GM21825 (cell line): ENCODE results near the gene FHIT.
"Not testable (repeated sequence)": the region's sequence is repeated elsewhere in the genome, so short reads cannot be mapped to it uniquely, and the experiment has no call there.

ENCODE experiments used
- ATAC-seq: cut with Tn5 transposase; IDR thresholded peaks from one replicate; pipeline ENCODE4 v1.9.1; 2021; ENCODE audit warnings: mild to moderate bottlenecking, moderate library complexity; ENCODE audit not compliant: unreplicated experiment

FHIT gene

DNA sequence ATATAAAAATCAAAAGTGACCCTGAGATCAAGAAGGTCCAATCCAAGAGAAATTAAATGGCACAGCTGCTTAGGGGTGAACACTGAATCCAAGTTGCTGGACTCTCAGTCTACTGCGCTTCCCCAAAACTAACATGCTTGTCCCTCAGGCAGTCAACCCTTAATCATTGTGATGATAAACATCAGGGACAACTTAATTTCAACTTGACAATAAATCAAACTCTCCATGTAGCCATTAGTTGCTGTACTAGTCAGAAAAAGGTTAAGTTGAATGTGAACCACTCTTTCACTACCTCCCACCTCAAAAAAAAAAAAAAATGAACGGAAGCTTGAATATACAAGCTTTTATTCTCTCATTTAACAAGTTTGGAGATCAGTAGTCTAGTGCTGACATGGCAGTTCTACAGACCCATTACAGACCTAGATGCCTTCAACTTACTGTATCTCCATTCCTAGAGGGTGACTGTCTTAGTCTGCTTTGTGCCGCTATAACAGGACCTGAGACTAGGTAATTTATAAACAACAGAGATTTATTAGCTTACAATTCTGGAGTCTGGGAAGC lies 185.7 kb downstream of the FHIT start:
- ATAC-seq = no peak

DNA sequence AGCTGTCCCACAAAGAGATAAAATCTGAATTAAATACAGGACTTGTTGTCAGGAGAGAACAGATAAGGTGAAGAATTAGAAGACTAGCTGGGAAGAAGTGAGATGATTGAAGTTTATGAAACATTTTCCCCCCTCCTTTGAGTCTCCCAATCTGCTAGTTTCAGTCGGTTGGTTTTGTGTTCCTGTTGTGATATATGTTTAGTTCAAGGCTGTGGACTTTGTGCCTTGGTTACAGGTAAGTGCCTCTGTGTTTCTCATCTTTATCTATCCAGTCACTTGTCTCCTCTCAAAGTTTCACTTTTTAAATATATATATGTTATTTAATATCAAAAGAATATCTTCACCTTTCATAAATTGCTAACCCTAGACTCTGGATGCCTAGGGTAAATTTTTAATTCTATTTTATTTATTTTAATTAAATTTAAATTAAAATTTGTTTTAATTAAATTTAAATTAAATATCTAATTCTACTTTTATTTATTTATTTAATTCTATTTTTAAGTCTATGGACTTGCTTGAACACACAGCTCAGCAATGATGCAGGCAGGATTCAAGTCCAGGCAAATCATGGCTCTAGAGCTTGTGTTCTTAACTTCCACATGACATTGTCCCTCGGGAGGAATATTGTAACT lies 190.0 kb downstream of the FHIT start:
- no peak for ATAC-seq

GRCh38 chr3:61060411-61060861 lies 190.8 kb downstream of the FHIT start:
- ATAC-seq = no peak

DNA sequence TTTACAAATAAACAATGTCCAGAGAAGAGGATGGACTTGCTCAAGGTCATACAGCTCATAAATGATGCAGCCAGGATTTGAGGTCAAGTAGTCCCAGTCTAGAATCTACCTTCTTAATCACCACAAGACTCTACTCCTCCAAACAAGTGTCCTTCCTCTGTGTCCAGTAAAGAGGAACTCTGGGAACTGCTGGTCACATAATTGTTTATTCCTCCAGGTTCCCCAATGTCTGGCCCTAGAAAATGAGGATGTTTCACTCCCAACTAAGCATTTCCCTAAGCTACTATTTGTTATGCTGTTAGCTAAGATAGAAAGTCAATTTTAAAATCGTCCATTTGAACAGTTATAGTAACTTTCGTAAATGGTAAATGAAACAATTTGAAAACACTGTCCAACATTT lies 192.4 kb downstream of the FHIT start:
- no peak for ATAC-seq

DNA sequence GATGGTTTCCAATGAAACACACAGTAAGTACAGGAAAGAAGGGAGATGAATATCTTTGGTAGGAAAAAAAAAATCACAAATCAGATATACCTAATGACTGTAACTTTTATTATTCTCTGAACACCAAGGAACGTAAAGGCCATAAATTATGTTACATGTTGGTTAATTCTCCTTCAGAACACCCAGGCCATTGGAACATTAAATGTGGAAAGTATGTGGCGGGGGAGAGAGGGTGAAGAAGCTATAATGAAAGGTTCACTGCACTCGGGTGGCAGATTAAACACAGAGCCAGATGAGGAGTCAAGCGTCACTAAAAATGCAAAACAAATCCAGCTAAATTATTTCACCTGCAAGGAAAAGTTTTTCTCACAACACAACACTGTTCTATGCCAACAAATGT lies 193.8 kb downstream of the FHIT start:
- ATAC-seq = no peak

- no peak for ATAC-seq
Measured at GRCh38 chr3:61055447-61055846, 195.8 kb downstream of the FHIT start.

DNA sequence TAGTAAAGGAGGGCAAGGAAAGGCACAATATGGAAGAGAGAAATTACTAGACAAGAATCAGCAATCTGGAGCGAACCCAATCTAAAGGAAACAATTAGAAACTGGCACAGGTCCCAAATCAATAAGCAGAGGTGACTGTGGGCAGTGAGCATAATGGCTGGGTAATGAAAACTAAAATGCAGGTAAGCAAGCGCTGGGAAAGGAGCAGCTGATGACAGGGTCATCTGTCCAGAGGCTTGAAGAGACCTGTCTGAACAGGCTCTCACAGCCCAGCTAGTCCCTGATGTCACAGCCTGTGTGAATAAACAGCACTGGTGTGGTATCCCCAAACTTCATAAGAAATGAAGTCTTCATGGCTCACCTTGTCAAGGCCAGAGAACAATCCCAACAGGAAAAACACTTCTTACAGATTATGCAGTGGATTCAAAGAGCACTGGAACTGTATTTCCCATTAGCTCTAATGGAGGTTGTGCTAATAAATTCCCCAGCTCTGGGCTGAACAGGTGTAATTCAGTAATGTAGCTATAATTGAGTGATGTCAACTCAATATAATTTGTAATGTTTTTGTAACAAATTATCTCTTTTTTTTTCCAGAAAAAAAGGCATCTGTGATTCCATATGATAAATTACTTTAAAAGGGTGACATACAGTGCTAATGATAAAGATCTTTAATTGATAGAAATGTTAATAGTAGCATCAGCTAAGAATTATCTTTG lies 197.3 kb downstream of the FHIT start:
- ATAC-seq = no peak

DNA sequence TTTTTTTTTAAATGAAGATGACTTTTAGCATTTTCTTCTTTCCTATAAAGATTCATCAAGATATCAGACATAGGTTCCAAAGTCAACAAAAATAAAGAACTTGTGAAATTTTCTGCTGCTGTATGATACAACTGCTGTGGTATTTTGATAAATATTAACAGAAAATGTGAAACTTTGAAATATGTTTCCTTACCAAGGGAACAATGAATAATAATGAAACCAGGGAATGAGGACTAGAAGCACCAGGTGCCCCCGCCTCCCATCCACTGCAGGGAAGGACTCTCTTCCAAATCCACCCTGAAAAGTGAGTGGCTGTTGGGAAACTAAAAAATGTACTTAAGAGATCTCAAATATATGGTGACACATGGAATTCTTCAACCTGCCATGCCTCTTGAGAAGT lies 198.4 kb downstream of the FHIT start:
- no peak for ATAC-seq

GRCh38 chr3:61051666-61052065 lies 199.6 kb downstream of the FHIT start:
- ATAC-seq = no peak

GRCh38 chr3:61045169-61045568 lies 206.1 kb downstream of the FHIT start:
- ATAC-seq = not testable (repeated sequence)

DNA sequence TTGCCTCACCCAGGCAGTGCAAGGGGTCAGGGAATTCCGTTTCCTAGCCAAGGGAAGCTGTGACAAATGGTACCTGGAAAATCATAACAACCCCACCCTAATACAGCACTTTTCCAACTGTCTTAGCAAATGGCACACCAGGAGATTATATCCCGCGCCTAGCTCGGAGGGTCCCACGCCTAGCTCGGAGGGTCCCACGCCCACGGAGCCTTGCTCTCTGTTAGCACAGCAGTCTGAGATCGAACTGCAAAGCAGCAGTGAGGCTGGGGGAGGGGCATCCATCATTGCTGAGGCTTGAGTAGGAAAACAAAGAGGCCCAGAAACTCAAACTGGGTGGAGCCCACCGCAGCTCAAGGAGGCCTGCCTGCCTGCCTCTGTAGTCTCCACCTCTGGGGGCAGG lies 208.1 kb downstream of the FHIT start:
- no peak for ATAC-seq

GRCh38 chr3:61040618-61041017 lies 210.6 kb downstream of the FHIT start:
- ATAC-seq = no peak

DNA sequence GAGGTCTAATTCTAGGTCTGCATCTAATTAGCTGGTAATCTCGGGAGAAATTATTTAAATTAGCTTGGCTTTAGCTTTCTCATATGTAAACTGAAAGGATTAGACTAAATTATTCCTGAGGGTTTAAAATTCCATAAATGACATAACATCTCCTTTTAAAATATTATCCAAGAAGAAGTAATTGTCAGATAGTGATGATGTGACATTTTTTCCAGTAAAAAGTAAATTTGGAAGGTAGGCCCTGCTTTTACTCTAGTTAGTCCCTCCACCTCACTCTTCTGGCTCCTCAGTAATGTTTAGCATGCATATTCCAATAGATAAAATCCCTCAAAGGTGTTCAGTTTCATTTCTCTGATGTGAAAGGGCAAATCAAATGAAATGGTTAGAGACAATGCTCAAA lies 215.7 kb downstream of the FHIT start:
- no peak for ATAC-seq

GRCh38 chr3:61032991-61033390 lies 218.3 kb downstream of the FHIT start:
- ATAC-seq = no peak

DNA sequence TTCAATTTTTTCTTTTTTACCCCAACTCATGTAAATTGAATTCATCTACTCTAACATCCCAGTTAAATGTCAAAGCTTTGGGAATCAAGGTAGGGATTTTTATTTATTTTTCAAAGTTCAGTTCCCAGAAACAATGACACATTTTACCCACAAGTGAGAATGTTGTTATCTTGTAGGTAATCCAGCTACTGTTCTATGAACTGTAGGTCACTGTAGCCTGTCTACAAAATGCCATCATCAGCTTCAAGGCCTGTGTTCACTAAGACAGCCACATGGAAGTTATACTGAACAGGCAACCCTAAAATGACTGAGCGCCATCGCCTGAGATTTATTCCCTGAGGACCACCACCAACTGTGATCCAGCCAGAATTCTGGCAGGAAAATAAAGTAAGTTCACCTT lies 219.7 kb downstream of the FHIT start:
- no peak for ATAC-seq

DNA sequence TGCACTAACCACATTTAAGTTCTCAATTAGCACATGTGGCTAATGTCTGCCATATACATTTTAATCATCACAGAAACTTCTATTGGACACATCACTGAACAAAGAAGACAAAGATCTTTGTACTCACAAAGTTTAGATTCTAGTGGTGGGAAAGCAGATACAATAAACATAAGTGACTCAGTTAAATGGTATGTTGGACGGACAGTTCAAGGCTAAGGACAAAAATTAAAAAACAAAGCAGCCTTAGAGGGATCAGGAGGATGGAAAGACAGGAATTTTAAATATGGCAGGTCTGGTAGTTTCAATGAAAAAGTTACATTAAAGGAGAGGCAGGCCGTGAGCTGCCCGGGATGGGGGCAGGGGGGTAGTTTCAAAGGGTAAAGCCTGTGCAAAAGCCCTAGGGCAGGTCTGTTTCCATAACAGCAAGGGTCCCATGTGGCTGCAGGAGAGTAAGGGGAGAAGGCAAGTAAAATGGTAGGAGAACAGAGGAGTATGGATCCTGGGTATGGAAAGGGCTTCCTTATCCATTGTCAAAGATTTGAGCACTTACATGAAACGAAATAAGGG lies 220.7 kb downstream of the FHIT start:
- no peak for ATAC-seq

DNA sequence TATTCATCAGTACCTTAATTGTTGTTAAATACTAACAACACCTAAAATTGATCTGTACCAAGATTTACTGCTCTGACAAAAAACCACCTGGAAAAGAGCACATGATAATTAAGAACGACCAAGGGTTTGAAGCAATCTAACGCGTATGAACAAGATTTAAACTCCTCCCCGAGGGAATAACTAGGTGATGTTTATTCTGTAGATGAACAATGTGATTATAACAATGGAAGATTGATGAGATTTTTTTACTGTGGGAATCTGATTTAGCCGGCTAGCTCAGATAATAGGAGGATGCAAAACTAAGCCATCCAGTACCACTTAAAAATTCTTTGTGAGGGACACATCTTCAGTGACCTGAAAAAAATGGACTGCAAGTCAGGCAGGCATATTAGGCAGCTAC lies 222.1 kb downstream of the FHIT start:
- ATAC-seq = no peak

GRCh38 chr3:61018807-61019206 lies 232.4 kb downstream of the FHIT start:
- no peak for ATAC-seq

GRCh38 chr3:61017028-61017427 lies 234.2 kb downstream of the FHIT start:
- ATAC-seq = not testable (repeated sequence)

DNA sequence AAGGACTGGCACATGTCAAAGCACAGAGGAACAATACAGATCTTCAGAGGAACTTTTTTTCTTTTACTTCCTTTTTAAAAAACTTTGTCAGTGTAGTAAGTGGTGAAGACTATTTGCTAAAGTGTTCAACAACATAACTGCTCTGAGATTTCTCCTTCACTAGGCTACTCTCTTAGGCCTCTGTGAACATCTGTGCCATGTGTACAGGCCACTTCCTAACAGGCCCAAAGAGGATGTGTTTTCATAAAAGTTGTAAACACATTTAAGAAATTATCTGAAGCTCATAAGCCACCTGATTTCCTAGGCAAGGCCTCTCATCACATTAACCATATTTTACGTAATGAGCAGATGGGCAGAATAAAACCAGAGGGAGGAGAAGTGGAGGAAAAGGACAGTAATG lies 235.4 kb downstream of the FHIT start:
- ATAC-seq = no peak

- ATAC-seq = no peak
Measured at GRCh38 chr3:61015408-61015807, 235.8 kb downstream of the FHIT start.

GRCh38 chr3:61008998-61009380 lies 242.3 kb downstream of the FHIT start:
- no peak for ATAC-seq
